HEK293 (cell line): ENCODE results near the gene XPR1.

Source experiments
- CTCF ChIA-PET: fragments of 350-600 bp; formaldehyde crosslinking; extraction: SDS; loops from one replicate; lab custom pipeline; 2021; ENCODE audit warnings: antibody characterized with exemption; lab: Yijun Ruan, JAX
- POLR2A ChIA-PET: fragments of 300-600 bp; formaldehyde crosslinking; extraction: SDS; loops from one replicate; lab custom pipeline; 2020; ENCODE audit warnings: antibody characterized with exemption, inconsistent platforms; lab: Yijun Ruan, JAX
- H3K27ac ChIP-seq: fragments of 200-500 bp; sonication (Bioruptor generic); 2 replicates; pipeline ENCODE4 v1.5.1; 2014; ENCODE audit warnings: low read depth, low read length, control low read depth, inconsistent platforms; ENCODE audit errors: extremely low read depth
- H3K36me3 ChIP-seq, 2 experiments: fragments of 200-500 bp in 1 of 2; sonication (Bioruptor generic) in 1 of 2; 1 replicate in 1 of 2; 2 replicates in 1 of 2; pipeline ENCODE4 v1.5.1; 2014 to 2017; ENCODE audit warnings: inconsistent platforms in 2 of 2, low read length in 2 of 2; ENCODE audit not compliant: control insufficient read depth in 2 of 2, insufficient read depth in 1 of 2
- H3K4me1 ChIP-seq: fragments of 200-500 bp; sonication (Bioruptor generic); 2 replicates; pipeline ENCODE4 v1.5.1; 2014; ENCODE audit warnings: mild to moderate bottlenecking, low read length, inconsistent platforms; ENCODE audit not compliant: control insufficient read depth, insufficient read depth
- H3K4me3 ChIP-seq: 2 replicates; pipeline ENCODE4 v1.5.1; 2011; ENCODE audit warnings: low read depth, mild to moderate bottlenecking, control low read depth, low read length, moderate library complexity
- H3K9me3 ChIP-seq: fragments of 200-500 bp; sonication (Bioruptor generic); 2 replicates; pipeline ENCODE4 v1.5.1; 2014; ENCODE audit warnings: low read depth, low read length, inconsistent platforms; ENCODE audit not compliant: control insufficient read depth, insufficient read depth
- KLF10 ChIP-seq: fragments of 450-650 bp; IDR thresholded peaks from 2 replicates; pipeline ENCODE4 v1.5.1; 2018; ENCODE audit warnings: missing biosample characterization, mild to moderate bottlenecking, missing genetic modification characterization
- ZBTB1 ChIP-seq: fragments of 450-650 bp; formaldehyde crosslinking; IDR thresholded peaks from 2 replicates; pipeline ENCODE4 v1.5.1; 2016; ENCODE audit warnings: missing biosample characterization, missing genetic modification characterization
- ZEB2 ChIP-seq: fragments of 450-650 bp; formaldehyde crosslinking; IDR thresholded peaks from 2 replicates; pipeline ENCODE4 v1.5.1; 2016; ENCODE audit warnings: missing biosample characterization, missing genetic modification characterization
- ZFHX2 ChIP-seq: fragments of 450-650 bp; formaldehyde crosslinking; conservative IDR thresholded peaks from 2 replicates; pipeline ENCODE4 v1.5.1; 2016; ENCODE audit warnings: missing biosample characterization, missing genetic modification characterization
- ZNF121 ChIP-seq: fragments of 450-650 bp; formaldehyde crosslinking; IDR thresholded peaks from 2 replicates; pipeline ENCODE4 v1.5.1; 2016; ENCODE audit warnings: missing biosample characterization, missing genetic modification characterization
- ZNF19 ChIP-seq: fragments of 450-650 bp; formaldehyde crosslinking; IDR thresholded peaks from 2 replicates; pipeline ENCODE4; 2016; ENCODE audit warnings: missing biosample characterization, missing genetic modification characterization, low read depth
- ZNF239 ChIP-seq: fragments of 450-650 bp; formaldehyde crosslinking; IDR thresholded peaks from 2 replicates; pipeline ENCODE4 v1.5.1; 2016; ENCODE audit warnings: missing biosample characterization, missing genetic modification characterization
- ZNF335 ChIP-seq: fragments of 450-650 bp; formaldehyde crosslinking; conservative IDR thresholded peaks from 2 replicates; pipeline ENCODE4 v1.5.1; 2016; ENCODE audit warnings: missing biosample characterization, missing genetic modification characterization
- ZNF341 ChIP-seq: fragments of 450-650 bp; formaldehyde crosslinking; IDR thresholded peaks from 2 replicates; pipeline ENCODE4; 2016; ENCODE audit warnings: low read depth, missing biosample characterization, missing genetic modification characterization
- ZNF354C ChIP-seq: fragments of 450-650 bp; formaldehyde crosslinking; IDR thresholded peaks from 2 replicates; pipeline ENCODE4 v1.5.1; 2016; ENCODE audit warnings: missing biosample characterization, missing genetic modification characterization, low read depth, borderline replicate concordance
- ZNF747 ChIP-seq: fragments of 450-650 bp; formaldehyde crosslinking; IDR thresholded peaks from 2 replicates; pipeline ENCODE4 v1.5.1; 2016; ENCODE audit warnings: missing biosample characterization, missing genetic modification characterization
- ZNF776 ChIP-seq: fragments of 450-650 bp; formaldehyde crosslinking; IDR thresholded peaks from 2 replicates; pipeline ENCODE4 v1.5.0; 2017; ENCODE audit warnings: missing biosample characterization, missing genetic modification characterization, borderline replicate concordance
- ZNF837 ChIP-seq: fragments of 450-650 bp; formaldehyde crosslinking; IDR thresholded peaks from 2 replicates; pipeline ENCODE4 v1.5.1; 2016; ENCODE audit warnings: missing biosample characterization, missing genetic modification characterization
- TF ChIP-seq, protein P1 (sequence below): fragments of 450-650 bp; formaldehyde crosslinking; IDR thresholded peaks from 2 replicates; pipeline ENCODE4 v1.5.1; 2016; ENCODE audit warnings: missing biosample characterization, missing genetic modification characterization
- TF ChIP-seq, protein P2 (sequence below): fragments of 450-650 bp; formaldehyde crosslinking; IDR thresholded peaks from 2 replicates; pipeline ENCODE4 v1.5.1; 2017; ENCODE audit warnings: missing biosample characterization, missing genetic modification characterization
- TF ChIP-seq, protein P3 (sequence below): fragments of 450-650 bp; formaldehyde crosslinking; IDR thresholded peaks from 2 replicates; pipeline ENCODE4 v1.5.1; 2017; ENCODE audit warnings: missing biosample characterization, missing genetic modification characterization
- TF ChIP-seq, protein P4 (sequence below): fragments of 450-650 bp; formaldehyde crosslinking; IDR thresholded peaks from 2 replicates; pipeline ENCODE4 v1.5.1; 2016; ENCODE audit warnings: missing biosample characterization, missing genetic modification characterization
- TF ChIP-seq, protein P5 (sequence below): fragments of 450-650 bp; formaldehyde crosslinking; IDR thresholded peaks from 2 replicates; pipeline ENCODE4 v1.5.1; 2016; ENCODE audit warnings: missing biosample characterization, missing genetic modification characterization
- TF ChIP-seq, protein P6 (sequence below): fragments of 450-650 bp; formaldehyde crosslinking; IDR thresholded peaks from 2 replicates; pipeline ENCODE4 v1.5.1; 2017; ENCODE audit warnings: missing biosample characterization, missing genetic modification characterization
- TF ChIP-seq, protein P7 (sequence below): fragments of 450-650 bp; formaldehyde crosslinking; IDR thresholded peaks from 2 replicates; pipeline ENCODE4 v1.5.1; 2016; ENCODE audit warnings: missing biosample characterization, missing genetic modification characterization, low read depth

XPR1 gene

DNA sequence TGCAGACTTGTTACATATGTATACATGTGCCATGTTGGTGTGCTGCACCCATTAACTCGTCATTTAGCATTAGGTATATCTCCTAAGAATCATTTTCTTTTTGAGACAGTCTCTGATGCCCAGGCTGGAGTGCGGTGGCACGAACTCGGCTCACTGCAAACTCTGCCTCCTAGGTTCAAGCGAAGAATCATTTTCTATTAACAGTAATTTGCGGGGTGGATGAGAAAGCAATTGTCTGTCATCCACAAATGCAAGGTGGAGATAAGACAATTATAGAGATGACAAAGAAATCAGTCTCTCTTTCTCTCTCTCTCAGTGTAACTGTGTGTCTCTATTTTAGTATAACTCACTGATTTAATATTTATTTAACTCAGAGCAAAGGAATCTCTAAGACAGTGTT, 149.9 kb downstream of the XPR1 start (continued):
- TF ChIP-seq, protein P1, sequence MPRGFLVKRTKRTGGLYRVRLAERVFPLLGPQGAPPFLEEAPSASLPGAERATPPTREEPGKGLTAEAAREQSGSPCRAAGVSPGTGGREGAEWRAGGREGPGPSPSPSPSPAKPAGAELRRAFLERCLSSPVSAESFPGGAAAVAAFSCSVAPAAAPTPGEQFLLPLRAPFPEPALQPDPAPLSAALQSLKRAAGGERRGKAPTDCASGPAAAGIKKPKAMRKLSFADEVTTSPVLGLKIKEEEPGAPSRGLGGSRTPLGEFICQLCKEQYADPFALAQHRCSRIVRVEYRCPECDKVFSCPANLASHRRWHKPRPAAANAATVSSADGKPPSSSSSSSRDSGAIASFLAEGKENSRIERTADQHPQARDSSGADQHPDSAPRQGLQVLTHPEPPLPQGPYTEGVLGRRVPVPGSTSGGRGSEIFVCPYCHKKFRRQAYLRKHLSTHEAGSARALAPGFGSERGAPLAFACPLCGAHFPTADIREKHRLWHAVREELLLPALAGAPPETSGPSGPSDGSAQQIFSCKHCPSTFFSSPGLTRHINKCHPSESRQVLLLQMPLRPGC (tag by site-specific recombination), result no peak
- no peak for TF ChIP-seq ZNF776 (tag by site-specific recombination)

DNA sequence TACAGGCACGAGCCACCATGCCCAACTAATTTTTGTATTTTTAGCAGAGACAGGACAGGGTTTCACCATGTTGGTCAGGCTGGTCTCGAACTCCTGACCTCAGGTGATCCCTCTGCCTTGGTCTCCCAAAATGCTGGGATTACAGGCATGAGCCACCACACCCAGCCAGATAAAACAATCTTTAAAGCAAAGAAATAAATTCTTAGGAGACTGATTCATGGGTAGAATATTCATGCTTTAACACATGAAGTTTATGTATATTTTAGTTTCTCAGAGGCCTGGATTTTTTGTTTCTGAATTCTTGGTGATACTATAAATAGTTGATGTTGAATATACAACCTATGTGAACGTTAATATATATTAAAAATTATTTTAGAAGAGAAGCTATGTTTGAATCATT, 153.5 kb downstream of the XPR1 start:
- Histone ChIP-seq H3K4me1 (no peaks in the 10 kb centered on the region), H3K4me3 (no peak overlapping the region), H3K36me3 (no peaks in the 10 kb centered on the region), H3K9me3 (no peaks in the 10 kb centered on the region), H3K27ac (no peak overlapping the region)
- ChIA-PET CTCF (interaction anchor here (0.7 kb wide), 1 partner anchor 252 kb away, joined by 4 read pairs; no protein-coding TSS in a partner anchor), POLR2A (no interaction called here)
- TF ChIP-seq ZNF121, result no peak
- TF ChIP-seq, protein P2, sequence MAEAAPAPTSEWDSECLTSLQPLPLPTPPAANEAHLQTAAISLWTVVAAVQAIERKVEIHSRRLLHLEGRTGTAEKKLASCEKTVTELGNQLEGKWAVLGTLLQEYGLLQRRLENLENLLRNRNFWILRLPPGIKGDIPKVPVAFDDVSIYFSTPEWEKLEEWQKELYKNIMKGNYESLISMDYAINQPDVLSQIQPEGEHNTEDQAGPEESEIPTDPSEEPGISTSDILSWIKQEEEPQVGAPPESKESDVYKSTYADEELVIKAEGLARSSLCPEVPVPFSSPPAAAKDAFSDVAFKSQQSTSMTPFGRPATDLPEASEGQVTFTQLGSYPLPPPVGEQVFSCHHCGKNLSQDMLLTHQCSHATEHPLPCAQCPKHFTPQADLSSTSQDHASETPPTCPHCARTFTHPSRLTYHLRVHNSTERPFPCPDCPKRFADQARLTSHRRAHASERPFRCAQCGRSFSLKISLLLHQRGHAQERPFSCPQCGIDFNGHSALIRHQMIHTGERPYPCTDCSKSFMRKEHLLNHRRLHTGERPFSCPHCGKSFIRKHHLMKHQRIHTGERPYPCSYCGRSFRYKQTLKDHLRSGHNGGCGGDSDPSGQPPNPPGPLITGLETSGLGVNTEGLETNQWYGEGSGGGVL (tag by site-specific recombination), result no peak
- TF ChIP-seq, protein P3, sequence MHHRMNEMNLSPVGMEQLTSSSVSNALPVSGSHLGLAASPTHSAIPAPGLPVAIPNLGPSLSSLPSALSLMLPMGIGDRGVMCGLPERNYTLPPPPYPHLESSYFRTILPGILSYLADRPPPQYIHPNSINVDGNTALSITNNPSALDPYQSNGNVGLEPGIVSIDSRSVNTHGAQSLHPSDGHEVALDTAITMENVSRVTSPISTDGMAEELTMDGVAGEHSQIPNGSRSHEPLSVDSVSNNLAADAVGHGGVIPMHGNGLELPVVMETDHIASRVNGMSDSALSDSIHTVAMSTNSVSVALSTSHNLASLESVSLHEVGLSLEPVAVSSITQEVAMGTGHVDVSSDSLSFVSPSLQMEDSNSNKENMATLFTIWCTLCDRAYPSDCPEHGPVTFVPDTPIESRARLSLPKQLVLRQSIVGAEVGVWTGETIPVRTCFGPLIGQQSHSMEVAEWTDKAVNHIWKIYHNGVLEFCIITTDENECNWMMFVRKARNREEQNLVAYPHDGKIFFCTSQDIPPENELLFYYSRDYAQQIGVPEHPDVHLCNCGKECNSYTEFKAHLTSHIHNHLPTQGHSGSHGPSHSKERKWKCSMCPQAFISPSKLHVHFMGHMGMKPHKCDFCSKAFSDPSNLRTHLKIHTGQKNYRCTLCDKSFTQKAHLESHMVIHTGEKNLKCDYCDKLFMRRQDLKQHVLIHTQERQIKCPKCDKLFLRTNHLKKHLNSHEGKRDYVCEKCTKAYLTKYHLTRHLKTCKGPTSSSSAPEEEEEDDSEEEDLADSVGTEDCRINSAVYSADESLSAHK (tag by site-specific recombination), result no peak
- TF ChIP-seq ZNF19 (tag by site-specific recombination), result no peak
- no peak for TF ChIP-seq ZNF776 (tag by site-specific recombination)
- no peak for TF ChIP-seq ZNF747 (tag by site-specific recombination)
- TF ChIP-seq, protein P4, sequence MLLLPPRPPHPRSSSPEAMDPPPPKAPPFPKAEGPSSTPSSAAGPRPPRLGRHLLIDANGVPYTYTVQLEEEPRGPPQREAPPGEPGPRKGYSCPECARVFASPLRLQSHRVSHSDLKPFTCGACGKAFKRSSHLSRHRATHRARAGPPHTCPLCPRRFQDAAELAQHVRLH (tag by site-specific recombination), result no peak
- TF ChIP-seq ZEB2 (tag by site-specific recombination), result no peak
- no peak for TF ChIP-seq ZNF837 (tag by site-specific recombination)
- no peak for TF ChIP-seq ZNF239
- no peak for TF ChIP-seq ZFHX2 (tag by site-specific recombination)

DNA sequence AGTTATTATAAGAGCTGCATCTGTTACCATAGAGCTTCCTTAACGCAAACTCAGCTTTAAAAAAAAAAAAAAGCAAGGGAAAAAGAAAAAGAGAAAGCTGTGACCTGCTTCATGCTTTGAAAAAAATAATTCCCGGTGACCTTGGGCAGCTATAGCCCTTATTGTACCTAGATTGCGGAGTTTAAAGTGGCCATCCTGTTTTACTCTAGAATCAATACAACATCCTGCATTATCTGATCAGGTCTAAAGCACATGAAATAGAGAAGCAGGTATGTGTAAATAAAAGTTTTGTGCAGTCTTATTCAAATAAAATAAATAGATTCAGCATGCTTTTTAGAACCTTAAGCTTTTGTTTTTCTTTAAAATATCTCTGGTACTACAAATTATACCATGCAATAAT, 154.1 kb downstream of the XPR1 start:
- POLR2A ChIA-PET, result no interaction called here
- CTCF ChIA-PET, result interaction anchor here (0.5 kb wide), 1 partner anchor 256 kb away, joined by 5 read pairs; no protein-coding TSS in a partner anchor
- TF ChIP-seq, protein P5, sequence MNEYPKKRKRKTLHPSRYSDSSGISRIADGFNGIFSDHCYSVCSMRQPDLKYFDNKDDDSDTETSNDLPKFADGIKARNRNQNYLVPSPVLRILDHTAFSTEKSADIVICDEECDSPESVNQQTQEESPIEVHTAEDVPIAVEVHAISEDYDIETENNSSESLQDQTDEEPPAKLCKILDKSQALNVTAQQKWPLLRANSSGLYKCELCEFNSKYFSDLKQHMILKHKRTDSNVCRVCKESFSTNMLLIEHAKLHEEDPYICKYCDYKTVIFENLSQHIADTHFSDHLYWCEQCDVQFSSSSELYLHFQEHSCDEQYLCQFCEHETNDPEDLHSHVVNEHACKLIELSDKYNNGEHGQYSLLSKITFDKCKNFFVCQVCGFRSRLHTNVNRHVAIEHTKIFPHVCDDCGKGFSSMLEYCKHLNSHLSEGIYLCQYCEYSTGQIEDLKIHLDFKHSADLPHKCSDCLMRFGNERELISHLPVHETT, result no peak
- TF ChIP-seq ZBTB1 (tag by site-specific recombination) (no peak), KLF10 (tag by site-specific recombination) (no peak), ZNF341 (tag by site-specific recombination) (no peak), ZNF335 (tag by site-specific recombination) (no peak), ZNF354C (tag by site-specific recombination) (no peak)
- TF ChIP-seq, protein P6, sequence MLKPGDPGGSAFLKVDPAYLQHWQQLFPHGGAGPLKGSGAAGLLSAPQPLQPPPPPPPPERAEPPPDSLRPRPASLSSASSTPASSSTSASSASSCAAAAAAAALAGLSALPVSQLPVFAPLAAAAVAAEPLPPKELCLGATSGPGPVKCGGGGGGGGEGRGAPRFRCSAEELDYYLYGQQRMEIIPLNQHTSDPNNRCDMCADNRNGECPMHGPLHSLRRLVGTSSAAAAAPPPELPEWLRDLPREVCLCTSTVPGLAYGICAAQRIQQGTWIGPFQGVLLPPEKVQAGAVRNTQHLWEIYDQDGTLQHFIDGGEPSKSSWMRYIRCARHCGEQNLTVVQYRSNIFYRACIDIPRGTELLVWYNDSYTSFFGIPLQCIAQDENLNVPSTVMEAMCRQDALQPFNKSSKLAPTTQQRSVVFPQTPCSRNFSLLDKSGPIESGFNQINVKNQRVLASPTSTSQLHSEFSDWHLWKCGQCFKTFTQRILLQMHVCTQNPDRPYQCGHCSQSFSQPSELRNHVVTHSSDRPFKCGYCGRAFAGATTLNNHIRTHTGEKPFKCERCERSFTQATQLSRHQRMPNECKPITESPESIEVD (tag by site-specific recombination), result no peak
- TF ChIP-seq, protein P7, sequence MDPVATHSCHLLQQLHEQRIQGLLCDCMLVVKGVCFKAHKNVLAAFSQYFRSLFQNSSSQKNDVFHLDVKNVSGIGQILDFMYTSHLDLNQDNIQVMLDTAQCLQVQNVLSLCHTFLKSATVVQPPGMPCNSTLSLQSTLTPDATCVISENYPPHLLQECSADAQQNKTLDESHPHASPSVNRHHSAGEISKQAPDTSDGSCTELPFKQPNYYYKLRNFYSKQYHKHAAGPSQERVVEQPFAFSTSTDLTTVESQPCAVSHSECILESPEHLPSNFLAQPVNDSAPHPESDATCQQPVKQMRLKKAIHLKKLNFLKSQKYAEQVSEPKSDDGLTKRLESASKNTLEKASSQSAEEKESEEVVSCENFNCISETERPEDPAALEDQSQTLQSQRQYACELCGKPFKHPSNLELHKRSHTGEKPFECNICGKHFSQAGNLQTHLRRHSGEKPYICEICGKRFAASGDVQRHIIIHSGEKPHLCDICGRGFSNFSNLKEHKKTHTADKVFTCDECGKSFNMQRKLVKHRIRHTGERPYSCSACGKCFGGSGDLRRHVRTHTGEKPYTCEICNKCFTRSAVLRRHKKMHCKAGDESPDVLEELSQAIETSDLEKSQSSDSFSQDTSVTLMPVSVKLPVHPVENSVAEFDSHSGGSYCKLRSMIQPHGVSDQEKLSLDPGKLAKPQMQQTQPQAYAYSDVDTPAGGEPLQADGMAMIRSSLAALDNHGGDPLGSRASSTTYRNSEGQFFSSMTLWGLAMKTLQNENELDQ, result no peak

More for the DNA sequence above, 154.1 kb downstream of the XPR1 start:
- H3K36me3 ChIP-seq, result no peaks in the 10 kb centered on the region
- H3K27ac ChIP-seq, result no peak overlapping the region
- H3K4me1 ChIP-seq, result no peaks in the 10 kb centered on the region
- no peak overlapping the region for H3K4me3 ChIP-seq
- no peaks in the 10 kb centered on the region for H3K9me3 ChIP-seq
